CD14-positive monocyte (primary cell): Measurements from ENCODE around the gene CYTH4. TPM values are rescaled to one million over a fixed set of nuclear protein-coding genes. Genes with fewer than 3 reads are reported as not detected.
A peak's percentile ranks its signal among the peaks of the same experiment; 100 is the strongest.

Experiments used
- DNase-seq, 3 donors: peaks; one replicate each; pipeline ENCODE4 v3.0.0-alpha.2; 2011 to 2022
- H2AFZ ChIP-seq: 2 replicates; pipeline ENCODE4 v1.6.0; 2012; ENCODE audit warnings: mild to moderate bottlenecking, low read depth, low read length, inconsistent platforms; ENCODE audit not compliant: insufficient read depth, poor library complexity, severe bottlenecking
- H3K27ac ChIP-seq, 2 donors: 1 replicate in 1 of 2; 2 replicates in 1 of 2; pipeline ENCODE4 v1.5.1; 2012 to 2013; ENCODE audit warnings: low read length in 2 of 2, control low read depth in 1 of 2, inconsistent platforms in 1 of 2, low read depth in 1 of 2, mild to moderate bottlenecking in 1 of 2
- H3K27me3 ChIP-seq, 2 donors: one replicate each; pipeline versions ENCODE4 v1.6.0 to v1.6.1; 2011 to 2013; ENCODE audit warnings: low read length in 2 of 2; ENCODE audit not compliant: control insufficient read depth in 2 of 2, insufficient read depth in 2 of 2
- H3K36me3 ChIP-seq, 2 donors: replicated peaks in 1 of 2; 1 replicate in 1 of 2; 2 replicates in 1 of 2; pipeline versions ENCODE4 v1.5.1 to v1.6.1; 2012 to 2013; ENCODE audit warnings: low read length in 2 of 2, control low read depth in 1 of 2, inconsistent platforms in 1 of 2, mild to moderate bottlenecking in 1 of 2; ENCODE audit not compliant: insufficient read depth in 2 of 2, control insufficient read depth in 1 of 2
- H3K4me1 ChIP-seq, 2 donors: 1 replicate in 1 of 2; 2 replicates in 1 of 2; pipeline versions ENCODE4 v1.5.1 to v1.6.1; 2012 to 2013; ENCODE audit warnings: low read length in 2 of 2, control low read depth in 1 of 2, inconsistent platforms in 1 of 2, mild to moderate bottlenecking in 1 of 2, moderate library complexity in 1 of 2; ENCODE audit not compliant: insufficient read depth in 2 of 2, control insufficient read depth in 1 of 2
- H3K4me2 ChIP-seq: replicated peaks from 2 replicates; pipeline ENCODE3; 2012; ENCODE audit warnings: low read length, moderate library complexity, mild to moderate bottlenecking; ENCODE audit not compliant: poor library complexity, severe bottlenecking; ENCODE audit errors: extremely low read depth
- H3K4me3 ChIP-seq, 3 experiments: fragments of 200-600 bp in 1 of 3; sonication (generic) in 1 of 3; replicated peaks in 1 of 3; 1 replicate in 2 of 3; 2 replicates in 1 of 3; pipeline ENCODE4 v1.5.1; 2011 to 2013; ENCODE audit warnings: low read length in 3 of 3, mild to moderate bottlenecking in 3 of 3, control low read depth in 2 of 3, low read depth in 2 of 3, inconsistent platforms in 1 of 3, moderate library complexity in 1 of 3
- H3K79me2 ChIP-seq: 2 replicates; pipeline ENCODE4 v1.6.0; 2012; ENCODE audit warnings: mild to moderate bottlenecking, control low read depth, inconsistent platforms, low read length, moderate library complexity; ENCODE audit not compliant: insufficient read depth
- H3K9ac ChIP-seq: 2 replicates; pipeline ENCODE4 v1.6.0; 2017; ENCODE audit warnings: low read length, mild to moderate bottlenecking; ENCODE audit not compliant: insufficient read depth, poor library complexity, severe bottlenecking
- H3K9me3 ChIP-seq, 2 donors: replicated peaks in 1 of 2; 1 replicate in 1 of 2; 2 replicates in 1 of 2; pipeline versions ENCODE4 v1.5.1 to v1.6.1; 2012 to 2013; ENCODE audit warnings: low read length in 2 of 2, control low read depth in 1 of 2; ENCODE audit not compliant: control insufficient read depth in 1 of 2, insufficient read depth in 1 of 2
- H4K20me1 ChIP-seq: 2 replicates; pipeline ENCODE4 v1.6.0; 2012; ENCODE audit warnings: mild to moderate bottlenecking, low read length, control low read depth, moderate library complexity; ENCODE audit not compliant: insufficient read depth
- H3K27ac Mint-ChIP-seq, 7 donors: one replicate each; pipeline ENCODE4 v1.8.0; 2020; ENCODE audit warnings: mild to moderate bottlenecking in 7 of 7, mixed read lengths in 7 of 7, moderate library complexity in 6 of 7, inconsistent platforms in 2 of 7
- H3K27me3 Mint-ChIP-seq, 3 donors: one replicate each; pipeline ENCODE4 v1.8.0; 2021 to 2022; ENCODE audit warnings: low read depth in 3 of 3, mild to moderate bottlenecking in 3 of 3, mixed read lengths in 3 of 3, moderate library complexity in 3 of 3, inconsistent platforms in 1 of 3
- H3K36me3 Mint-ChIP-seq, 2 donors: one replicate each; pipeline ENCODE4 v1.8.0; 2020; ENCODE audit warnings: mixed read lengths in 2 of 2, inconsistent platforms in 1 of 2, mild to moderate bottlenecking in 1 of 2
- H3K4me1 Mint-ChIP-seq: one replicate; pipeline ENCODE4 v1.8.0; 2020; ENCODE audit warnings: mild to moderate bottlenecking, mixed read lengths
- H3K4me3 Mint-ChIP-seq, 2 donors: one replicate each; pipeline ENCODE4 v1.8.0; 2020; ENCODE audit warnings: mild to moderate bottlenecking in 2 of 2, mixed read lengths in 2 of 2, moderate library complexity in 1 of 2
- H3K9me3 Mint-ChIP-seq, 7 donors: one replicate each; pipeline ENCODE4 v1.8.0; 2020 to 2022; ENCODE audit warnings: mixed read lengths in 7 of 7, mild to moderate bottlenecking in 6 of 7, moderate library complexity in 6 of 7, inconsistent platforms in 2 of 7
- CTCF ChIP-seq: fragments of 200-600 bp; IDR thresholded peaks from one replicate; pipeline ENCODE4 v1.8.0; 2022; ENCODE audit warnings: antibody characterized with exemption, mild to moderate bottlenecking
- WGBS: methylation state at CpG from one replicate; pipeline ENCODE4 v1.1.5; 2013; ENCODE audit warnings: missing lambda C conversion rate; ENCODE audit not compliant: insufficient coverage; 5-methylcytosine and 5-hydroxymethylcytosine counted together
- intact Hi-C, 2 donors: fragments of 100-400 bp; cut with micrococcal nuclease; formaldehyde crosslinking; loops; one replicate each; pipeline versions ENCODE4 v1.15.0 to v1.15.1; 2023
- polyA plus RNA-seq, 3 donors: library from polyadenylated mRNA; depleted of rRNA in 1 of 3; unstranded in 2 of 3; stranded (reverse) in 1 of 3; fragments of 300-500 nt in 2 of 3; fragments of >200 nt in 1 of 3; fragmentation: Illumina TruSeq in 2 of 3; gene quantifications; 1 replicate in 2 of 3; 2 replicates in 1 of 3; pipeline ENCODE4 v1.2.3, GENCODE V29; 2012 to 2021

Gene CYTH4
- polyA plus RNA-seq, 3 donors: 51.0 to 254 (median 70.0) TPM

GRCh38 chr22:37240941-37241320, 41.4 kb upstream of the CYTH4 start:
- H3K4me1 Mint-ChIP-seq: peaks cover 89% of the 10 kb centered on the region
- Histone ChIP-seq H3K9me3 (no peaks in the 10 kb centered on the region), H3K79me2 (peaks cover 82% of the 10 kb centered on the region), H3K27me3 (no peaks in the 10 kb centered on the region), H2AFZ (no peak overlapping the region), H3K9ac (peak overlapping the region; percentile 93), H3K4me3 (peak overlapping the region in 1 of 3 experiments; percentile 99), H3K36me3 (peaks cover 48 to 55% of the 10 kb centered on the region in 2 donors), H3K4me2 (peak overlapping the region; percentile 97), H3K27ac (peak overlapping the region; percentile 96 to 98), H3K4me1 (peaks cover 93 to 99% of the 10 kb centered on the region in 2 donors), H4K20me1 (peaks cover 63% of the 10 kb centered on the region)
- no peaks in the 10 kb centered on the region for H3K9me3 Mint-ChIP-seq
- H3K4me3 Mint-ChIP-seq: peak overlapping the region; percentile 92 to 95
- peaks cover 0 to 2% (median 0%) of the 10 kb centered on the region in 3 donors for H3K27me3 Mint-ChIP-seq
- no peak for TF ChIP-seq CTCF
- intact Hi-C loops: loop anchor here in 1 of 2 donors (5.0 kb wide), 1 partner anchor 41 kb away; the partner anchor contains the start of gene CYTH4
- no peak for DNase-seq
- WGBS: 89% methylated on average over 6 of the region's 7 CpGs
- peaks cover 49 to 62% of the 10 kb centered on the region in 2 donors for H3K36me3 Mint-ChIP-seq
- peak overlapping the region; percentile 95 to 99 (median 97) for H3K27ac Mint-ChIP-seq

GRCh38 chr22:37241351-37242142, 40.8 kb upstream of the CYTH4 start:
- intact Hi-C loops: loop anchor here in 1 of 2 donors (1.0 to 5.0 kb wide), 2 partner anchors 11 to 41 kb away; partner anchors contain the start of gene CYTH4
- Mint-ChIP-seq H3K4me3 (peak overlapping the region; percentile 92 to 95), H3K27me3 (peaks cover 0 to 2% (median 0%) of the 10 kb centered on the region in 3 donors), H3K27ac (peak overlapping the region; percentile 95 to 99 (median 97)), H3K36me3 (peaks cover 43 to 56% of the 10 kb centered on the region in 2 donors), H3K9me3 (no peaks in the 10 kb centered on the region), H3K4me1 (peaks cover 83% of the 10 kb centered on the region)
- WGBS: 23% methylated on average over 8 of the region's 19 CpGs
- peaks cover 87 to 93% of the 10 kb centered on the region in 2 donors for H3K4me1 ChIP-seq
- peak overlapping the region; percentile 93 for H3K9ac ChIP-seq
- no peaks in the 10 kb centered on the region for H3K27me3 ChIP-seq
- H3K4me2 ChIP-seq: peak overlapping the region; percentile 97
- no peak overlapping the region for H2AFZ ChIP-seq
- no peak for TF ChIP-seq CTCF
- H3K79me2 ChIP-seq: peaks cover 76% of the 10 kb centered on the region
- H3K36me3 ChIP-seq: peaks cover 42 to 49% of the 10 kb centered on the region in 2 donors
- H3K9me3 ChIP-seq: no peaks in the 10 kb centered on the region
- H3K4me3 ChIP-seq: peak overlapping the region; percentile 27 to 99 (median 96)
- DNase-seq: peak; percentile 57 to 70 (median 61)
- H3K27ac ChIP-seq: peak overlapping the region; percentile 96 to 98
- peaks cover 57% of the 10 kb centered on the region for H4K20me1 ChIP-seq
